ENCODE measurements around the gene COMMD6. TPM values are rescaled to one million over a fixed set of nuclear protein-coding genes. Genes with fewer than 3 reads are reported as not detected.
"Not testable (repeated sequence)": the region's sequence is repeated elsewhere in the genome, so short reads cannot be mapped to it uniquely, and the experiment has no call there.

The COMMD6 gene
- total RNA-seq (2014; rRNA removed; shearing (Covaris generic)): 57.5 and 63.5 TPM in 2 replicates

DNA sequence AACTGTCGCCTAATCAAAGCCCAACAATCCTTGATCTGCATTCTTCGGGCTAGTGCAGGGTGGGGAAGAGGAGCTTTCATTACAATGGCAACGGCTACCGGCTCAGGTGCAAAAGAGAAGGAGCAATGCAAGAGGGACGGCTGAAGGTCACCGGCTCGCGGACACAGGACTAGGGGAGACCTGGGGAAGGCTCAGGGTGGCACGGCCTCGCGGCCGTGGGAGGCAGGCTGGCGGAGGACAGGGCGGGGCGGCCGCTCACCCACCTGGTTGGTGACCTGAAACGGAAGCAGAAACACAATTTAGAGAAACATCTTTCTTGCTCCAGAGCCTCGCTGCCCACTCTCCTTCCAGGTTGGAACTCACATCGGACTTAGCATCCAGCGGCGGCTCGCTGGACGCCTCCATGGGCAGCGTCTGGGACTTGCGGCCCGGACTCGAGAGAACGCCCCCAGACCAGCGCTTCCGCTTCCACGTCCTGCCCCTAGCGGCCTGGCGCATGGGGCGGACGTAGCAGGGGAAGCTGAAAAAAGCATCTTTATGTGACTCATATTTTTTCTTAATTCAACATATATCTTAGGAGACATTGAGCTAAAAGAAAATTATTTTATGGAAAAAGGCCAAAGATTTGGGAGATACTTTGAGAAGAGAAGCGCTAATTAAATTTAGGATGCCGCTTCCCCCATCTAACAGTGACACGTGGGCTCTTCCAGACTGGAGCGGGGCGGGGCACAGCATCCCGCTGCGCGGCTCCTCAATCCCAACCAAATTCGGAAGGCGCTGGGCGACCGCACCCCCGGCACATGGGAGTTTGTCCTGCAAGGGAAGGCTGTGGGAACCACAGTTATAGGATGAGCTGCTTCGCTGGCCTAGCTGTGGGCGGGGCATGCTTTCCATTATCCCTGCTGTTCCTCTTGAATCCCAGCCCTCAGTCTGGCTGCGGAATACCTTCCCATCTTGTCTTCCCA is at the start of gene COMMD6:
TSS of gene COMMD6 (minus strand) at position 441 of the 965 bp plus-strand sequence. CDS start at position 405, 36 bp downstream.
- in situ Hi-C loops (cut with HindIII; ENCODE audit: low sequenced_read_pairs): no loop called here
- peak; percentile 85 for DNase-seq (ENCODE audit: low spot score)

DNA sequence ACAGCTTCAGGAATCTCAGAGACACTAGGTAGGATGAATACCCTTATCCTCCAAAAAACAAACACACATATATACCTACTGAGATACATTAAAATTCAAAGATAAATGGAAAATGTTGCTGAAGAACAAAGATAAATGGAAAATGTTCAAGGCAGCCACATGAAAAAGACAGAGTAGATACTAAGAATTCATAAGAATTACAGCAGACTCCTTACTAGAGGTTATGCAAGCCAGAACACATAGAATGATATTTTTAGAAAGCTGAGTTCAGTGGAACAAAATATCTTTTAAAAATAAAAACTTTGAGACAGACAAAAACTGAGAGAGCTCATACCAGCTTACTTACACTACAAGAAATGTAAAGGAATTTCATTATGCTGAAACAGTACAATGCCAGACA is 47.5 kb upstream of the COMMD6 start:
- in situ Hi-C loops (cut with HindIII; ENCODE audit: low sequenced_read_pairs): no loop called here
- DNase-seq (ENCODE audit: low spot score): no peak

DNA sequence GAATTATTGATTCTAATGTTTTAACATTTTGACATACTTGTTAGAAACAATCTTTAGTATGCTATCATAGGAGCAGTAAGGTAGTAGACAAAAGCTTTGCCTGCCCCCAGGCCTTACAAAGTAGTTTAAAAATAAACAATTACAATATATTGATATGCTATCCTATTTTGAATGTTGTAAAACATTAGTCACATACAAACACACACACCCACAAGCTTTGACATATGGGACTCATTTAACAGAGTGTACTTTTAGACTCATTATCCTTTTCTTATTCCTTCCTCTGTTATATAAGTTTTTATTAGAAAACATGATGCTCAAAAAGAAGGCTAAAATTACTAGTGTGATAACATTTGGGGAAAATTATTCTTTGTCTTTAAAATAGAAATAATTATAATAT is 45.5 kb upstream of the COMMD6 start:
- in situ Hi-C loops (cut with HindIII; ENCODE audit: low sequenced_read_pairs): no loop called here

DNA sequence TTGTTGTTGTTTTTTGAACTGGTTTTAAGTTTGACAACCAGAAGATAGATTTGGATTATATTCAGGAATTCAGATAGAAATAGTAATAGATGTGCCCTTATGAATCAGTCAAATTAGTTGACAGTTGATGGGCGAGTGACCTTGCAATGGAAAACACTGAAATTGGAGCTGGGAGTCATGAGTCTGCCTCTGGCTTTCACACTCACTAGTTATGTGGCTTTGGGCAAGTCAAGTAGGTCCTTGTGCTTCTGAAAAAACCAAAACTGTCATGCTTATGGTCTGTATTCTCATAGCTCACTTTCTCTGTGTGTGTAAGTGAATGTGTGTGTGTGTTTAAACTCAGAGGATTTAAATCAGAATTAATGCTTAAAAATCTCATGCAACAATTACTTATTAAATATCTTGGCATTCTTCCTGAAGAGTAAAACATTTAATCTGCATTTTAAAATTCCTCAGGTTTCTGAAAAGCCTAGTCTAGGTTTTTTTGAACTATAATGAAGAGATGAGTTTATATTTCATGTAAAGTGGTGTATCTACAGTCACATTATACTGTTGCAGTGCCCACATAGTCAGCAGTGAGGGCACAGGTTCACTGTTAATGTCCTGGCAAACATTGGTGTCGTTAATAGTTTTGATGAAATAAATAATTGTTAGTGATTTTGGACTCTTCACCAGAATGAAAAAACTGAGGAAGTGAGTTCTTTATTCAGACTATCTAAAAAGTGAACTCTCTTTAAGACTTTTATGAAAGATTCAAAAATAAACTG is 44.4 kb upstream of the COMMD6 start:
- no peak for DNase-seq (ENCODE audit: low spot score)
- in situ Hi-C loops (cut with HindIII; ENCODE audit: low sequenced_read_pairs): no loop called here

More for the DNA sequence above, 45.5 kb upstream of the COMMD6 start:
- DNase-seq (ENCODE audit: low spot score): no peak

DNA sequence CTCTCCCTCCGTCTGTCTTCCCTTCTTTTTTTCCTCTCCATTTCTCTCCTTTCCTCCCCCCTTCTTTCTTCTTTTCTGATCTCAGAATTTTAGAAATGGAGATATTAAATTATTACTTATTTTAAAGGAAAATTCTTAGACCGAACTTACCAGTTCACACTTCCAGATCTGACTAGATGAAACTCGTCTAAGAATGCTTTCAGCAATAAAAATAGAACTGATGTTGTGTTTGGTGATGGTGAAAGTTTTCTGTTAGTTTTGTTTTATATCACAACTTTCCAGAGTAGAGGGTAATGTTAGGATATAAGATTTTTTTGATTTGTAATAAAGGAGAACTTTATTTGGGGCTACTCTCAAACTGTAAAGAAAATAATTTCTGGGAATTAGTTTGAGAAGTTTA is 41.9 kb upstream of the COMMD6 start:
- DNase-seq (ENCODE audit: low spot score): no peak
- in situ Hi-C loops (cut with HindIII; ENCODE audit: low sequenced_read_pairs): no loop called here

DNA sequence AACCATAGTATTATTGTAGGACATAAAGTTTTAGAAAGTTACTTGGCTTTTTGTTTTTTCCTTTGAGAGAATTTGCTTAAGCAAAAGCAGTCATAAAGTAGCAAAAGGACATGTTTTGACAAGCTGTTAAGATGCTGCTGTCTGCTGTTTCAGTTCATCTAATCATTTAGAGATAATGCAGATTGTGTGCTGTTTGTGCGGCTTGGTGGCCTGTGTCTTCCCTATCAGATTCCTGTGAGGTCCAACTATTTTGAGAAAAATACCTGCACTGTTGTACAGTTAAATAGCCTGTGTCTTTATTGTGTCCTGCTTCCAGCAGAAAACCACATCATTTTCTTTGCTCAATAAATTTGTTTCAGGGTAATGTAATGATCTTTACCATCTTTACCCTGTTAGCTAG is 31.9 kb upstream of the COMMD6 start:
- no peak for DNase-seq (ENCODE audit: low spot score)
- in situ Hi-C loops (cut with HindIII; ENCODE audit: low sequenced_read_pairs): no loop called here

DNA sequence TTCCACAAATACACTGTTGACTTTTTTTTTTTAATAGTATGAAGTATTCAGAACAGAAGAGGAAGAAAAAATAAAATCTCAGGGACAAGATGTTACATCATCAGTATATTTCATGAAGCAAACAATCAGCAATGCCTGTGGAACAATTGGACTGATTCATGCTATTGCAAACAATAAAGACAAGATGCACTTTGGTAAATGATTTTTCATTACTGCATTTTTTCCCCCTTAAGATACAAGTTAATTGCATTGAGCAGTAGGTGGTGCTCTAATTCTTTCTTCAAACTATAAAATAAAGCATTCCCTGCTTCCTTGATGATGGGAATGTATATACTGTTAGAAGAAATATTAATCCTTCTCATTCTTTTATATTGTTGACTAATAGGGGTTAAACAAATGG is 29.0 kb upstream of the COMMD6 start:
- in situ Hi-C loops (cut with HindIII; ENCODE audit: low sequenced_read_pairs): no loop called here
- DNase-seq (ENCODE audit: low spot score): peak; percentile 12

DNA sequence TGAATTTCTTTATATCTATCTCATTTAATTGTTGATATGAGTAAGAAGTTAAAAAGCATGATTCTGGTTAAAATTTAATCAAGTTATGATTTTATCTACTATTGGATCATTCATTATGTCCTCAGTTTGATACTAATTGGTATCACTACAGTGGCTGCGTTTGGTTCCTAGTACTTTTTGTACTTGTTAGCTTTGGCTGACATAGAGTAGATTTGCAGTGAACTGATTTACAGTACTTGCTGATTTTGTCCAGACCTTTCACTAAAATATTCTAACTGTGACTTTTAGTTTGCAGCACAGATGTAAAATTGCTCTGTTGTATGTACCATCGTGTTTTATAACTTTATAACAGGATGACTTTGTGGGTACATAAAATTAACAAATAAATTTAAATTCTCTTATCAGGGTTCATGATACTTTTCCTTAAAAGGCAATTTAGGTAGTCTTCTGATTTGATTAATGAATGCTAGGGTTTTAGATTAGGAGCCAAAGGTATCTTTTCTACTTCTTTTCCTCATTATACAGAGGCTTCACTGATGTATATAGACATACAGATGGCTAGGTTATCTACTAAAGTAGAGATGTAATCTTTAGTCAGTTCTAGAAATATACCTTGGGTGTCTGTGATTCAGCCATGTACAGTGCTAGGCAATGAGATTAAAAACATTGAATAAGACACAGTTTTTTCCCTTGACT is 20.7 kb upstream of the COMMD6 start:
- in situ Hi-C loops (cut with HindIII; ENCODE audit: low sequenced_read_pairs): no loop called here
- DNase-seq (ENCODE audit: low spot score): no peak

DNA sequence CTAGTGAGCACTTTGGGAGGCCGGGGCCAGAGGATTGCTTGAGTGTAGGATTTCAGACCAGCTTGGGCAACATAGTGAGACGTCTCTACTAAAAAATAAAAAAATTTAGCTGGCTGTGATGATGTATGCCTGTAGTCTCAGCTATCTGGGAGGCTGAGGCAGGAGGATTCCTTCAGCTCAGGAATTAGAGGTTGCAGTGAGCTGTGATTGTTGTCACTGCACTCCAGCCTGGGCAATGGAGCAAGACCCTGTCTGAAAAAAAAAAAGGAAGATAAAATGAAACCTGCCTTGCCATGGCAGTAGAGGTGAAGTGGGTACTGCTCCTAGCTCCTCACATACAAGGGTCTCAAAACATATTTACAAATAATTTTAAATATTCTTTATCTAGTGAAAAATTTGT is 19.3 kb upstream of the COMMD6 start:
- DNase-seq (ENCODE audit: low spot score): no peak
- in situ Hi-C loops (cut with HindIII; ENCODE audit: low sequenced_read_pairs): no loop called here

DNA sequence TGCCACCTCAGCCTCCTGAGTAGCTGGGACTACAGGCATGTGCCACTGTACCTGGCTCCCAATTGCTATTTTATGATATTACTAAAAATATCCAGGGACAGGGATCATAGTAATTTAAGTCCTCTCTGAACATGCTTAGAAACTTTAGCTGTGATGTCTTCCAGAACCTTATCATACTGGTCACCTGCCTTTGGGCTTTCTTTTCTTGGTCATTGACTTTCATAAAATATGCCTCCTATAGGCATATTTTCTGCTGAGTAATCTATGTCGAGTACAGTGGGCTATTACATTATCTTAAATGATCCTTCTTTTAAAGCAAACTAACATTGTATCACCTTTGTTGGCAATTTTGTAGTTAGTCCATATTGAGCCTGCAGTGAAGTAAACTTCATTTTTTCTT is 18.2 kb upstream of the COMMD6 start:
- in situ Hi-C loops (cut with HindIII; ENCODE audit: low sequenced_read_pairs): no loop called here
- DNase-seq (ENCODE audit: low spot score): no peak

DNA sequence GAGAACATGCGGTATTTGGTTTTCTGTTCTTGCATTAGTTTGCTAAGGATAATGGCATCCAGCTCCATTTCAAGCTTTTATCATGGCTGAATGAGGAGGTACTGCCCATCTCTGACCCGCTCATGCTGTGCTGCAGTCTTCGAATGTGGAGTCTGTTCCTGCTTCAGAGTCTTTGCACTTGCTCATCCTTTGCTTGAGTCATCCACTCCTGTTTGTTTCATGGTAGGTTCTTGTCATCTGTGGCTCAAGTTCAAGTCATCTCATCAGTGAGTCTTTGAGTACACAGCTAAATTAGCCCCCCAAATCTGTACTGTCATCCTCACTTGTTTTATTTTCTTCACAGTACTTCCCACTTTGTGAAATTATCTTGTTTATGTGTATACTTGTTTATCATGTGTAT is 17.3 kb upstream of the COMMD6 start:
- in situ Hi-C loops (cut with HindIII; ENCODE audit: low sequenced_read_pairs): no loop called here
- no peak for DNase-seq (ENCODE audit: low spot score)

DNA sequence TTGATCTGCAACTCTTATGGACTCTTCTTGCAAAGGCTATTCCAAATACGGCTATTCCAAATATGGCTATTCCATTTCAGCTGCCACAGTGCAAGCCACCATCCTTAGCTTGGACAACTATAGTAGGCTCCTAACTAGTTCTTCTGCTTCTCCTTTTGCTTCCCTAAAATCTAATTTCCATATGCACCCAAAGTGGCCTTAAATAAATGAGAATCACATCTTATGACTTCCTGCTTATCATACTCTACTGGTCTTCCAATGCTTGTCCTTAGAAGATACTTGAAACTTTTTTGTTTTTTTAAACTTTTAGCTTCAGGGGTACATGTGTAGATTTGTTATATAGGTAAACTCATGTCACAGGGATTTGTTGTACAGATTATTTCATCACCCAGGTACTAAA is 16.8 kb upstream of the COMMD6 start:
- no peak for DNase-seq (ENCODE audit: low spot score)
- in situ Hi-C loops (cut with HindIII; ENCODE audit: low sequenced_read_pairs): no loop called here

DNA sequence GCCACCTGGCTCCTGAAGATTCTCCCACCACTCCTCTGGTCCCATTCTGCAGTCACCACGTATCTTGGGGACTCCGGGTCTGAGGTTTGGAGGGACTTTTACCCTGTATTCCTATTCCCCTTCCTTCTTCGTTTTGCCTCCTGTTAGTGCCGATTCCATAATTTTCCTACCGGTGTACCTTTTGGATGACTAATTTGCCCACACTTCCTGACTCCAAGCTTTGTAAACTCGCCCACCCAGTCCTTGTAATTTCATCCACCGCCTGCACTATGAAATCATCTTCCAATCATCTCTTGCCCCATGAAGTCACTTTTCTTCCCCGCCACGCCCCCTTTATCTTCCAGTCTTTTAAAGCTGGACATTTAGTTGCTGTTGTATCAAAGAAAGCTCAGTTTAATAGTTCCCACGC is 12.5 kb upstream of the COMMD6 start:
- in situ Hi-C loops (cut with HindIII; ENCODE audit: low sequenced_read_pairs): no loop called here
- no peak for DNase-seq (ENCODE audit: low spot score)

DNA sequence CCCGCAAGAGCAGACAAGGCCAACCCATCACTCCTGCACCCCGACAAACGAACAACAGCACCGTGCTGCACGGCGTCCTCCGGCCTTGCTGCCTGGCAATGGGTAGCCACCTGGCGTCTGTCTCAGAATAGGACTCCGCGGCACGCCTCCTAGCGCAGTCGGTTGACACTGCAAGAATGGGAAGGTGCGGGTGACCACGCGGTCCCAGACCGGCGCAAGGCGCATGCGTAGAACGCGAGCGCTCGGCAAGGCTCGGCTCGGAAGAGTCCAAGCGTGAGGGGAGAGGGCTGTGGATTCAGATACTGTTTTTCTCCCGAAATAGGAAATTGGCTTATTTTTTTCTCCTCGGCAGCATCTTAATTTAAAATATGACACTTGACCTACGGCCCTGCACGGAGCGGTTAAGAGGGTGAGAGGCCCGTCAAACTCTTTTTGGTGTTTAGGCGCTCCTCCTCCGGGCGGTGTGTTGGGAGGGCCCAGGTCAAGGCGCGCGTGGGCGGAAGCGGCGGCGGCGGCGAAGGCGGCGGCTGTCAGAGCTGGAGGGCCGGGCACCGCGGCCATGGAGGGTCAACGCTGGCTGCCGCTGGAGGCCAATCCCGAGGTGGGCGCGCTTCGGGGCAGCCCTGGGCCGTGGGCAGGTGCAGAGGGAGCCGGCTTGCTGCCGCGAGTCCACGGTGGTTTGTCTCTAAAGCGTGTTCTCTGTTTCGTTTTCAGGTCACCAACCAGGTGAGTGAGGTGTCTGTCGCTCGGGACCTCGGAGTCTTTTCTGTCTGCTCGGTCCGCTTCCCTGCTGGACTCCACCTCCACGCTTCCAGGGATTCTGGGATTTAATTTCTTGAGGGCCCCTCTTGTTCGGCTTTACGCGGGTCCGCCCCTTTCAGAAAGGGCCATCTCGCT is 11.9 kb upstream of the COMMD6 start, which contains the start of gene UCHL3:
TSS of gene UCHL3 (plus strand) at position 530 of the 897 bp plus-strand sequence. CDS start at position 560, 30 bp downstream.
- in situ Hi-C loops (cut with HindIII; ENCODE audit: low sequenced_read_pairs): no loop called here
- peak; percentile 94 for DNase-seq (ENCODE audit: low spot score)

DNA sequence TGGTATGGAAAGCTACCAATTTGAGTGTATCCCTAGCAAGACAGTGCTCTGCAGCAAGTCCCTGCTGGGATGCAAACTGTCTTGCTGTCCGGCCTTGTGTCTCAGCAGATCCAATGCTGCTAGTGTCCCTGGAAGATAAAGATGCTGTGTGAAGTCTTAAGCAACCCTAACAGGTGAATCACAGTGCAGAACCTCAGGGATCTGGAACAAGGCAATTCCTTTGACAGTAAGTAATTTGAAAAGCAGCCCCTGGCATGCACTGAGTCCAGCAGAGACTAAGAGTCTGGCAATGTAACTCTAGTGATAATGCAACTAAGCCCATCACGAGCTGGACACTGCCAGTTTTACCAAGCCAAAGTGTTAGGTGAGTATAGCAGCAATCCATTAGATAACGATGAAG is 10.3 kb upstream of the COMMD6 start:
- DNase-seq (ENCODE audit: low spot score): peak; percentile 31
- in situ Hi-C loops (cut with HindIII; ENCODE audit: low sequenced_read_pairs): no loop called here

DNA sequence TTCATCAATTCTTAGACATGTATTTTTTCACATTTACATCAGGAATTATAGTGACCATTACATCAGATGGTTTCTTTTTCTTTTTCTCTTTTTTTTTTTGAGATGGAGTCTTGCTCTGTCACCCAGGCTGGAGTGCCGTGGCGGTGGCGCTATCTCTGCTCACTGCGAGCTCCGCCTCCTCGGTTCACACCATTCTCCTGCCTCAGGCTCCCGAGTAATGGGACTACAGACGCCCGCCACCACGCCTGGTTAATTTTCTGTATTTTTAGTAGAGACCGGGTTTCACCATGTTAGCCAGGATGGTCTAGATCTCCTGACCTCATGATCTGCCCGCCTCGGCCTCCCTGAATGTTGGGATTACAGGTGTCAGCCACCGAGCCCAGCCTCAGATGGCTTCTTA is 7.7 kb upstream of the COMMD6 start:
- DNase-seq (ENCODE audit: low spot score); in situ Hi-C loops (cut with HindIII; ENCODE audit: low sequenced_read_pairs): not testable (repeated sequence)

DNA sequence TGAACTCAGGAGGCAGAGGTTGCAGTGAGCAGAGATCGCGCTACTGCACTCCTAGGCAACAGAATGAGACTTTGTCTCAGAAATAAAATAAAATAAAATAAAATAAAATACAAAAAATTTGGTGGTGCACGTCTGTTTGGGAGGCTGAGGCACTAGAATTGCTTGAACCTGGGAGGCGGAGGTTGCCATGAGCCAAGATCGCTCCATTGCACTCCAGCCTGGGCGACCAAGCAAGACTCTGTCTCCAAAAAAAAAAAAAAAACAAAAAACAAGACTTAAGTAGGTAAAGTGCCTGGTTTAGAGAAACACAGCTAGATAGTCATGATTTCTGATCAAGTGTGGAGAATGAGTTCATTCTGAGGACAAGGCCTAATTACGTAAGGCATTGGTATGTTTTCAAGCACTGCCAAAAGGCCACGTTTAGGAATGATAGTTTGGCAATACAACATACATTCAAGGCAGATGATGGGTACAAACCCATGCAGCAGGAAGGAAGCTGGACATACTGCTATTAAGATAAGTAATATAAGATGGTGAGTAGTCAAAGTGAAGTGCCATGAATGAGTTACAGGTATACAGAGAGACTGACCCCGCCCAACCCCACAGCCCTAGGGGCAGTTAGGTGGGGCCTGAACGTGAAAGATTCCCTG is 7.2 kb upstream of the COMMD6 start:
- in situ Hi-C loops (cut with HindIII; ENCODE audit: low sequenced_read_pairs): no loop called here

DNA sequence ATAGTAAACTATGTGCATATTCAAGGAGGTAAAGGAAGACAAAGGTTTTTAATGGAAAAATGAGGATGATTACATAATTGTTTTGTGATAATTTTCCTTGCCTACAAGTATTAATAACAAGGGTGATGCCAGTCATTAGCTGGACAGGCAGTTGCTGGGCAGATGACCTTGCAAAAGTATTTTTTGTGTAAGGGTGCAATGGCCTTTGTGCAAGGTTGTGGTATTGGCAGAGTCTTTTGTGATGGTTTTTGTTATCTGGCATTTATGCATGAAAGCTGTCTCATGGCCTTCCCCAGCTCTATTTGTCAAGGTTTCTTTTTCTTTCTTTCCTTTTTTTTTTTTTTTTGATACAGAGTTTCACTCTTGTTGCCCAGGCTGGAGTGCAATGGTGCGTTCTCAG is 4.3 kb upstream of the COMMD6 start:
- in situ Hi-C loops (cut with HindIII; ENCODE audit: low sequenced_read_pairs): no loop called here
- no peak for DNase-seq (ENCODE audit: low spot score)

More for the DNA sequence above, 7.2 kb upstream of the COMMD6 start:
- DNase-seq (ENCODE audit: low spot score): no peak
